ENCODE data around the gene COPZ1.
"Not testable (repeated sequence)": the region's sequence is repeated elsewhere in the genome, so short reads cannot be mapped to it uniquely, and the experiment has no call there.

The COPZ1 gene, protein sequence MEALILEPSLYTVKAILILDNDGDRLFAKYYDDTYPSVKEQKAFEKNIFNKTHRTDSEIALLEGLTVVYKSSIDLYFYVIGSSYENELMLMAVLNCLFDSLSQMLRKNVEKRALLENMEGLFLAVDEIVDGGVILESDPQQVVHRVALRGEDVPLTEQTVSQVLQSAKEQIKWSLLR

GRCh38 chr12:54324617-54325441 is at the start of gene COPZ1:
Gene COPZ1 (plus strand): TSS chr12:54325131. CDS start chr12:54325164, 33 bp downstream.
- DNase-seq (ENCODE audit: low read depth in 2 of 2) = peak; percentile 87 to 96

- DNase-seq (ENCODE audit: low read depth in 2 of 2) = no peak
These were observed 48.6 kb upstream of the COPZ1 start for GRCh38 chr12:54276368-54276767.

- DNase-seq (ENCODE audit: low read depth in 2 of 2) = no peak
These were observed 47.1 kb upstream of the COPZ1 start for GRCh38 chr12:54277823-54278276.

DNA sequence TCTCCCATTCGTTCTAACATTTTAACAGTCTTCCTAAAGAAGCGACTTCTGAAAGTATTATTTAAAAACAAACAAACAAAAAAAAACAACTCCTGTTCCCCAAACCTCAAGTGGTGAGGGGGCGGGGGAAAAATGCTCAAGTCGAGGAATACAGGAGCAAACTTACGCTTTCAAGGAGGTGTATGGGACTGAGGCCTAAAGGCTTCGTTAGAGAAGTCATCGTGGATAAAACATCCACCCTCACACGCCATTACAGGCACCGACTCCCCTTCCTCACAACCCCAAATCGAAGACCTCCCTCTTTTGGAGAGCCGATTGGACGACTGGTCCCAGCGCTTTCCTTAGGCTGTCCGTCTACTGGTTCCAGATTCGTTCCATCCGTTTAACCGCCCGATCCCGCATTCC is 45.7 kb upstream of the COPZ1 start:
- no peak for DNase-seq (ENCODE audit: low read depth in 2 of 2)

GRCh38 chr12:54279632-54280467 is 45.1 kb upstream of the COPZ1 start, which contains the start of gene CBX5:
Gene CBX5 (minus strand): TSS chr12:54280122. CDS start chr12:54257650, 22,472 bp downstream.
- peak; percentile 98 to 100 for DNase-seq (ENCODE audit: low read depth in 2 of 2)

DNA sequence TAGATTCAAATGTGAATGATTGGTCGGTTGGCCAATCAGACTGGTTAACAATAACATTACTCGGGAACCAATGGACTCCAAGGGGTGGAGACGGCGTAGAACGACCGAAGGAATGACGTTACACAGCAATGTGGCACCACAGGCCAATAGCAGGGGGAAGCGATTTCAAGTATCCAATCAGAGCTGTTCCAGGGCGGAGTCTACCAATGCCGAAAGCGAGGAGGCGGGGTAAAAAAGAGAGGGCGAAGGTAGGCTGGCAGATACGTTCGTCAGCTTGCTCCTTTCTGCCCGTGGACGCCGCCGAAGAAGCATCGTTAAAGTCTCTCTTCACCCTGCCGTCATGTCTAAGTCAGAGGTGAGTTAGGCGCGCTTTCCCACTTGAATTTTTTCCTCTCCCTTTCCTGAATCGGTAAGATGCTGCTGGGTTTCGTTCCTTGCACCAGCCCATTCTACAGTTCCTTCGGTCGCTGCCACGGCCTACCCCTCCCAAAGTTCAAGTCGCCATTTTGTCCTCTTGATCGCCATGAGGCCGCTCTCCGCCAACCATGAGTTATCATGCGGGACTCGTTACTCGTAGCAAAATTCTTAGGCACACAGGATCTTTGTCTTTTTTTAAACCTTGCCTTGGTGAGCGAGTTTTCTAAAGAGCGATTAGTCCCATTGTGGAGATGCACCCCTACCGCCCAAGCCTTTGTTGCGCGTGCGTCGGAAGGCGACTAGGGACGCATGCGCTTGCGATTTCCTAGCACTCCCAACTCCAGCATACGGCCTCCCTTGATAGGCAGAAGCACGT is 44.3 kb upstream of the COPZ1 start, which contains the start of gene HNRNPA1:
Gene HNRNPA1, plus strand, starts transcription at position 259 of the 793 bp plus-strand sequence. Its CDS starts 82 bp downstream, at position 341.
- DNase-seq (ENCODE audit: low read depth in 2 of 2) = peak; percentile 88 to 98

DNA sequence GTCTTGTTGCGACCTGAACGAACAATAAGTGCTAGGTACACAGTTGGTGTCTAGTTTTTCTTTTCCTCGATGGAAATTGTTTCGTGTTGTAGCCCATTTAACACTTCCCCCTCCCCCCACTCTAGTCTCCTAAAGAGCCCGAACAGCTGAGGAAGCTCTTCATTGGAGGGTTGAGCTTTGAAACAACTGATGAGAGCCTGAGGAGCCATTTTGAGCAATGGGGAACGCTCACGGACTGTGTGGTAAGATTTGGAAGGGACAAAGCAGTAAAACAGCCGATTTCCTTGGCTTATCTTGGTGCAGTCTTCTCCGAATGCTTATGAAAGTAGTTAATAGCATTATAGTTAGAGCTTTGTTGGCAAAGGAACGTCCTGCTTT is 43.7 kb upstream of the COPZ1 start:
- not testable (repeated sequence) for DNase-seq (ENCODE audit: low read depth in 2 of 2)

GRCh38 chr12:54281694-54282093 is 43.2 kb upstream of the COPZ1 start:
- not testable (repeated sequence) for DNase-seq (ENCODE audit: low read depth in 2 of 2)

GRCh38 chr12:54282949-54283593 is 41.9 kb upstream of the COPZ1 start:
- DNase-seq (ENCODE audit: low read depth in 2 of 2) = no peak

DNA sequence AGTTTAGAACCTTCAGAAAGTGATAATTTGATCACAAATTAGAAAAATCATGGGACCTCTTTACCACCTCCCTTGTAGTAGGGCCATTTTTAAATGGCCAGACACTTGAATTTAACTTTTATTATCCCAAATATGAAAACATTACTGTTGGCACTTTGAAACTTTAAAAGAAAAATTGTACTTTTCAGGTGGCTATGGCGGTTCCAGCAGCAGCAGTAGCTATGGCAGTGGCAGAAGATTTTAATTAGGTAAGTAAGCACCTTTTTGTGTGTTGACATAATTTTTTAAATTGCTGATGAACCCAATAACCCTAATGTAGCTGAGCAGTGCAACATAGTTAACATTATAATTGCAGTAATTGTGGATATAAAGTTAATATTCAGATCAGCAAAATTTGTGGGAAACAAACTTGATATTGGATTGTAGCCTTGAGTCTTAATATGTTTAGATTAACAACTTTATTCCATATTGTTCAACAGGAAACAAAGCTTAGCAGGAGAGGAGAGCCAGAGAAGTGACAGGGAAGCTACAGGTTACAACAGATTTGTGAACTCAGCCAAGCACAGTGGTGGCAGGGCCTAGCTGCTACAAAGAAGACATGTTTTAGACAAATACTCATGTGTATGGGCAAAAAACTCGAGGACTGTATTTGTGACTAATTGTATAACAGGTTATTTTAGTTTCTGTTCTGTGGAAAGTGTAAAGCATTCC is 40.7 kb upstream of the COPZ1 start:
- DNase-seq (ENCODE audit: low read depth in 2 of 2) = not testable (repeated sequence)

- DNase-seq (ENCODE audit: low read depth in 2 of 2) = no peak
These were observed 39.5 kb upstream of the COPZ1 start for GRCh38 chr12:54285150-54286041.

GRCh38 chr12:54286042-54287030 is 38.6 kb upstream of the COPZ1 start:
- DNase-seq (ENCODE audit: low read depth in 2 of 2) = no peak

DNA sequence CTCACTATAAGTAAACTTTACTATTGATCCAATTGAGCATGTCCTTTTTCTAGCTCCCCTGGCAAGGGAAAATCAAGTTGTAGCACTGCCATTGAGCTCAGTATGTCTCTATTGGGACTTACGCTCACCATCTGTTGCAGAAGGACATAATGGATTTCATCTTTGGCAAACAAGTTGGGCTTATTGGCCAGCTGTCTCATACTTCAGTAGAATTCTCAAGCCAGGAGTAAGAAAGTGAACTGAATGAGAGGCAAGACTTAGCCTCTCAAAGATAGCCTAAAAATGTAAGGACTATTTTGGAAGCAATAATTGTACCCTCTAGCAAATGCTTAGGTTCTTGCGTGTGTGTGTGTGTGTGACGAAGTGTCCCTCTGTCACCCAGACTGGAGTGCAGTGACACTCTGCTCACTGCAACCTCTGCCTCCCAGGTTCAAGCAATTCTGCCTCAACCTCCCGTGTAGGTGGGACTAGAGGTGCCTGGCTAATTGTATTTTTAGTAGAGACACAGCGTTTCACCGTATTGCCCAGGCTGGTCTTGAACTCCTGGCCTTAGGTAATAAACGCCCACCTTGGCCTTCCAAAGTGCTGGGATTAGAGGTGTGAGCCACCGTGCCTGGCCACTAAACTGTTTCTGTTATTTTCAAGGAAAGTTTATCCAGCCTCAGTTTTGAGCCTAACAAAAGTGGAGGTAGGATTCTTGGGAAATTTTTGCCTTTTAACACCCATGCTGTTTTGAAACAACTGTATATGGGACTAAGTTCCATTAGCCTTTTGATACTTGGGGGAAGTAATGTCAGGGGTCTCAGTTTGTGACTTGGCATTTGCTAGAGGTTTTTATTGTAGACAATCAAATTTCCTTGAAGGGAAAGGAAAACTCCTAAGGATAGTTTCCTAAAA is 37.4 kb upstream of the COPZ1 start:
- DNase-seq (ENCODE audit: low read depth in 2 of 2) = no peak

GRCh38 chr12:54292083-54292930 is 32.6 kb upstream of the COPZ1 start:
- no peak for DNase-seq (ENCODE audit: low read depth in 2 of 2)

DNA sequence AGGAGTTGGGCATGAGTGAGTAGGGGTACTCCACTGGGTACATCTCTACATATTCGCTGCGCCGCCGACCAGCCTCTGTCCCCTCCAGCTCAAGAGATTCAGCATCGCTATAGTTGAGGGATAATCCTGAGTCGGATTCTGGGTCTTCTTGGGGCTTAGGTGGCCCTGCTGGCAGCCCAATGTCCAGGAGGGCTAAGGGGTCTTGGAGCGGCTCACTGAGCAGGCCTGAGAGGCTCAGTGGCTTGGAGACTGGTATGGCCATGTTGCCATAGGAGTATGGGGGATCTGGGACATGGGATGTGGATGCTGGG is 32.0 kb upstream of the COPZ1 start:
- no peak for DNase-seq (ENCODE audit: low read depth in 2 of 2)

All from stimulated activated CD8-positive, alpha-beta memory T cell treated with anti-CD3 and anti-CD28 coated beads, Interleukin-7, amount 100 ng/mL, for 4 hours (primary cell).